Peyer's patch (tissue), 4 donors: ENCODE data around the gene DYNLT4.

Experiments used
- POLR2A ChIP-seq, 2 donors: fragments of 450-650 bp; IDR thresholded peaks; one replicate each; pipeline ENCODE4 v1.5.1; 2017; ENCODE audit warnings: antibody characterized with exemption in 2 of 2, mild to moderate bottlenecking in 2 of 2, moderate library complexity in 2 of 2
- TF ChIP-seq, protein P1 (sequence below), 6 experiments: fragments of 450-650 bp in 4 of 6; fragments of 200-600 bp in 2 of 6; sonication (generic) in 1 of 6; IDR thresholded peaks; one replicate each; pipeline ENCODE4 v1.5.1; 2017 to 2019; ENCODE audit warnings: antibody characterized with exemption in 6 of 6, mild to moderate bottlenecking in 3 of 6, moderate library complexity in 1 of 6

DNA sequence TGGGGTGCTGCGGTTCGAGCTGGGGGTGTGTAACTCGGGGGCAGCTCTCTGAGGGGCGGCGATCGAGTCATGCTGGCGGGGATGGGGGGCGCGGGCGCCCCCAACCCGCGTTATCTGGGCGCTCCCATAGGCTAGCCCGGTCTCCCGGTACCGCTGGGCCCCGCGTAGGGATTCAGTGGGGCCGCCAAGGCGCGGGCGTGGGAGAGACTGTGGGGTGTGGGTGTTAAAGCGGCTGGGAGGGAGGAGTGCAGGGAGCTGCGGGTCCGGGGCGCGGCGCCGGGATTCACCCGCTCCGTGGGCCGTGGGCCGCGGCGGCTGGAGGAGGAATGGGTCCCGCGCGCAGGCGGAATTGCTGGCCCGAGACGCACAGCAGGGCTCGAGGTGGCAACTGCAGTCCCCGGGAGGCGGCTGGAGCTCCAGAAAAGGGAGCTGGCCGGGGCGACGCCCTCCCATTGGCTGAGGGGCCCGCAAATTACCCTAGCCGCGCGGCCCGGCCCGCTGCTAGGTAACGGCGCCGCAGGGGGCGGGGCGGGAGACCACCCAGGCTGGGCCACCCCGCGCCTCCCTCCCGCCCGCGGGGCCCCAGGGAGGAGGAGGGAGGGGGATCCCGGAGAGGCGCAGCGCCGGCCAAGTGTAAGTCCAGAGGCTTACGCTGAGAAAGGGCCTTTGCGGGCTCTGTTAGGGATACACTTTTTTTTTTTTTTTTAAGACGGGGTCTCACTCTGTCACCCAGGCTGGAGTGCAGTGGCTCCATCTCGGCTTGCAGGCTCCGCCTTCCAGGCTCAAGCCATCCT is 35.9 kb upstream of the DYNLT4 start, which contains the start of gene PTCH2:
- TF ChIP-seq, protein P1, sequence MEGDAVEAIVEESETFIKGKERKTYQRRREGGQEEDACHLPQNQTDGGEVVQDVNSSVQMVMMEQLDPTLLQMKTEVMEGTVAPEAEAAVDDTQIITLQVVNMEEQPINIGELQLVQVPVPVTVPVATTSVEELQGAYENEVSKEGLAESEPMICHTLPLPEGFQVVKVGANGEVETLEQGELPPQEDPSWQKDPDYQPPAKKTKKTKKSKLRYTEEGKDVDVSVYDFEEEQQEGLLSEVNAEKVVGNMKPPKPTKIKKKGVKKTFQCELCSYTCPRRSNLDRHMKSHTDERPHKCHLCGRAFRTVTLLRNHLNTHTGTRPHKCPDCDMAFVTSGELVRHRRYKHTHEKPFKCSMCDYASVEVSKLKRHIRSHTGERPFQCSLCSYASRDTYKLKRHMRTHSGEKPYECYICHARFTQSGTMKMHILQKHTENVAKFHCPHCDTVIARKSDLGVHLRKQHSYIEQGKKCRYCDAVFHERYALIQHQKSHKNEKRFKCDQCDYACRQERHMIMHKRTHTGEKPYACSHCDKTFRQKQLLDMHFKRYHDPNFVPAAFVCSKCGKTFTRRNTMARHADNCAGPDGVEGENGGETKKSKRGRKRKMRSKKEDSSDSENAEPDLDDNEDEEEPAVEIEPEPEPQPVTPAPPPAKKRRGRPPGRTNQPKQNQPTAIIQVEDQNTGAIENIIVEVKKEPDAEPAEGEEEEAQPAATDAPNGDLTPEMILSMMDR (IDR thresholded peaks at IDR 0.05) = no peak
- TF ChIP-seq POLR2A (IDR thresholded peaks at IDR 0.05) = no peak
